SK-N-SH (cell line): Measurements from ENCODE around the gene TRIM6. TPM values are rescaled to one million over a fixed set of nuclear protein-coding genes. Genes with fewer than 3 reads are reported as not detected.

ENCODE experiments used
- CTCF ChIA-PET: fragments of 300-600, 350-600 bp; formaldehyde crosslinking; extraction: SDS; loops from one replicate; lab custom pipeline; 2021; lab: Yijun Ruan, JAX
- POLR2A ChIA-PET: fragments of 350-600 bp; sonication (Branson Sonifier 250); formaldehyde crosslinking; extraction: SDS; loops from one replicate; lab custom pipeline; 2020; ENCODE audit warnings: antibody characterized with exemption, inconsistent platforms; lab: Yijun Ruan, JAX
- DNase-seq: peaks from one replicate; pipeline ENCODE4 v3.0.0; 2012
- H2AFZ ChIP-seq: fragments of 200-600 bp; sonication (generic); 2 replicates; pipeline ENCODE4 v1.8.1; 2016; ENCODE audit warnings: antibody characterized with exemption, mild to moderate bottlenecking, low read depth
- H3F3A ChIP-seq: fragments of 200-600 bp; sonication (generic); replicated peaks from 2 replicates; pipeline ENCODE3; 2016; ENCODE audit warnings: antibody characterized with exemption, mild to moderate bottlenecking; ENCODE audit not compliant: insufficient read depth
- H3K27ac ChIP-seq, 2 experiments: fragments of 200-500 bp in 1 of 2; fragments of 200-600 bp in 1 of 2; sonication (Bioruptor generic) in 1 of 2; sonication (generic), shearing (Covaris generic) in 1 of 2; 2 replicates each; pipeline versions ENCODE4 v1.5.1 to v1.6.1; 2014 to 2016; ENCODE audit warnings: low read depth in 2 of 2, inconsistent platforms in 1 of 2, low read length in 1 of 2, mild to moderate bottlenecking in 1 of 2, mixed read lengths in 1 of 2
- H3K27me3 ChIP-seq: fragments of 200-600 bp; sonication (generic), shearing (Covaris generic); 2 replicates; pipeline ENCODE4 v1.6.1; 2016; ENCODE audit warnings: mixed run types; ENCODE audit not compliant: insufficient read depth
- H3K36me3 ChIP-seq, 2 experiments: fragments of 200-500 bp in 1 of 2; fragments of 200-600 bp in 1 of 2; sonication (Bioruptor generic) in 1 of 2; sonication (generic) in 1 of 2; replicated peaks in 1 of 2; 2 replicates each; pipeline versions ENCODE3 to v1.5.1; 2014 to 2016; ENCODE audit warnings: low read length in 1 of 2, mild to moderate bottlenecking in 1 of 2; ENCODE audit not compliant: insufficient read depth in 2 of 2, control insufficient read depth in 1 of 2
- H3K4me1 ChIP-seq, 2 experiments: fragments of 200-500 bp in 1 of 2; fragments of 200-600 bp in 1 of 2; sonication (Bioruptor generic) in 1 of 2; sonication (generic), shearing (Covaris generic) in 1 of 2; 2 replicates each; pipeline versions ENCODE4 v1.5.1 to v1.6.1; 2014 to 2016; ENCODE audit warnings: low read depth in 1 of 2, low read length in 1 of 2, mixed run types in 1 of 2; ENCODE audit not compliant: insufficient read depth in 2 of 2, control insufficient read depth in 1 of 2
- H3K4me2 ChIP-seq: fragments of 200-600 bp; sonication (generic), shearing (Covaris generic); 2 replicates; pipeline ENCODE4 v1.6.1; 2017; ENCODE audit warnings: mixed run types
- H3K4me3 ChIP-seq, 2 experiments: fragments of 200-500 bp in 1 of 2; fragments of 200-600 bp in 1 of 2; sonication (Bioruptor generic) in 1 of 2; sonication (generic), shearing (Covaris generic) in 1 of 2; 2 replicates each; pipeline versions ENCODE4 v1.5.1 to v1.8.1; 2014 to 2016; ENCODE audit warnings: low read depth in 2 of 2, inconsistent platforms in 1 of 2, low read length in 1 of 2, mild to moderate bottlenecking in 1 of 2, mixed read lengths in 1 of 2, moderate library complexity in 1 of 2
- H3K79me2 ChIP-seq: fragments of 200-600 bp; sonication (generic); 2 replicates; pipeline ENCODE4 v1.8.1; 2017; ENCODE audit warnings: mild to moderate bottlenecking; ENCODE audit not compliant: insufficient read depth
- H3K9ac ChIP-seq: fragments of 200-600 bp; sonication (generic); 2 replicates; pipeline ENCODE4 v1.6.1; 2017; ENCODE audit warnings: mixed run types
- H3K9me2 ChIP-seq: fragments of 200-600 bp; sonication (generic); 2 replicates; pipeline ENCODE4 v1.6.1; 2017; ENCODE audit warnings: mixed run types
- H3K9me3 ChIP-seq: fragments of 200-600 bp; sonication (generic); 2 replicates; pipeline ENCODE4 v1.6.1; 2017; ENCODE audit warnings: mixed run types, mild to moderate bottlenecking, moderate library complexity
- H4K20me1 ChIP-seq: fragments of 200-600 bp; sonication (generic); 2 replicates; pipeline ENCODE4 v1.6.1; 2017; ENCODE audit warnings: mild to moderate bottlenecking, mixed run types; ENCODE audit not compliant: insufficient read depth
- ELF1 ChIP-seq: IDR thresholded peaks from 2 replicates; pipeline ENCODE4 v1.4.0; 2012
- EZH2phosphoT487 ChIP-seq: fragments of 200-600 bp; sonication (generic); IDR thresholded peaks from 2 replicates; pipeline ENCODE4 v1.6.1; 2017; ENCODE audit warnings: low read depth, mixed run types, mild to moderate bottlenecking, antibody characterized with exemption, moderate library complexity, borderline replicate concordance
- FOXJ3 ChIP-seq: sonication (generic); formaldehyde crosslinking; IDR thresholded peaks from 2 replicates; pipeline ENCODE4 v1.5.1; 2020; ENCODE audit warnings: mild to moderate bottlenecking, missing genetic modification reagents
- GABPA ChIP-seq: IDR thresholded peaks from 2 replicates; pipeline ENCODE4 v1.4.0; 2012; ENCODE audit warnings: low read depth, mild to moderate bottlenecking
- GATA2 ChIP-seq: sonication (generic); formaldehyde crosslinking; IDR thresholded peaks from 2 replicates; pipeline ENCODE4 v1.5.0; 2020; ENCODE audit warnings: mild to moderate bottlenecking, missing genetic modification reagents
- MXI1 ChIP-seq: IDR thresholded peaks from 2 replicates; pipeline ENCODE4 v1.6.1; 2012; ENCODE audit warnings: mild to moderate bottlenecking, low read depth, low read length, improper control_type of control experiment
- NRF1 ChIP-seq: IDR thresholded peaks from 2 replicates; pipeline ENCODE4 v1.6.1; 2012; ENCODE audit warnings: low read depth, mild to moderate bottlenecking, low read length
- RAD21 ChIP-seq: IDR thresholded peaks from 2 replicates; pipeline ENCODE4 v1.6.1; 2012; ENCODE audit warnings: mild to moderate bottlenecking, low read length
- RCOR1 ChIP-seq: fragments of 150-350 bp; IDR thresholded peaks from 2 replicates; pipeline ENCODE4 v1.6.1; 2017; ENCODE audit warnings: antibody characterized with exemption, low read length
- REST ChIP-seq: IDR thresholded peaks from 2 replicates; pipeline ENCODE4 v1.6.1; 2012; ENCODE audit warnings: mild to moderate bottlenecking, low read depth, low read length, moderate library complexity
- RFX5 ChIP-seq: IDR thresholded peaks from 2 replicates; pipeline ENCODE4 v1.6.1; 2012; ENCODE audit warnings: mild to moderate bottlenecking, improper control_type of control experiment, low read length
- TAF1 ChIP-seq: IDR thresholded peaks from 2 replicates; pipeline ENCODE4 v1.6.1; 2012; ENCODE audit warnings: low read depth, mild to moderate bottlenecking, low read length, moderate library complexity, borderline replicate concordance
- TCF12 ChIP-seq: IDR thresholded peaks from 2 replicates; pipeline ENCODE4 v1.4.0; 2012
- WGBS: methylation state at CpG from one replicate; pipeline ENCODE4 v1.1.6; 2017; ENCODE audit warnings: low lambda C conversion rate; 5-methylcytosine and 5-hydroxymethylcytosine counted together
- polyA plus RNA-seq, 3 experiments: library from polyadenylated mRNA; depleted of rRNA; stranded (reverse); fragments of >200 nt; gene quantifications; 2 replicates each; pipeline ENCODE4 v1.2.3, GENCODE V29; 2012
- TF ChIP-seq, protein P1 (sequence below): IDR thresholded peaks from 2 replicates; pipeline ENCODE4 v1.4.0; 2012; ENCODE audit warnings: low read depth, borderline replicate concordance
- TF ChIP-seq, protein P2 (sequence below): IDR thresholded peaks from 2 replicates; pipeline ENCODE4; 2012
- TF ChIP-seq, protein P3 (sequence below): IDR thresholded peaks from 2 replicates; pipeline ENCODE4 v1.4.0; 2012; ENCODE audit warnings: low read depth, borderline replicate concordance

TRIM6 gene
- polyA plus RNA-seq, 1 of the 3 experiments (the other 2 are of a cell fraction), result 0.46 TPM

- Histone ChIP-seq H4K20me1 (no peaks in the 10 kb centered on the region), H3K79me2 (no peaks in the 10 kb centered on the region), H3K4me2 (no peak overlapping the region), H3F3A (peaks cover 7% of the 10 kb centered on the region), H3K4me3 (no peak overlapping the region), H3K4me1 (no peaks in the 10 kb centered on the region), H3K9ac (no peak overlapping the region), H3K36me3 (no peaks in the 10 kb centered on the region), H3K27me3 (no peaks in the 10 kb centered on the region; the same call in 1 of the 2 replicates), H3K27ac (no peak overlapping the region), H2AFZ (no peak overlapping the region), H3K9me3 (no peaks in the 10 kb centered on the region), H3K9me2 (no peaks in the 10 kb centered on the region)
- 11% methylated on average over 5 of the region's 5 CpGs for WGBS
- ChIA-PET CTCF (no interaction called here), POLR2A (no interaction called here)
- DNase-seq, result no peak
- TF ChIP-seq, protein P1, sequence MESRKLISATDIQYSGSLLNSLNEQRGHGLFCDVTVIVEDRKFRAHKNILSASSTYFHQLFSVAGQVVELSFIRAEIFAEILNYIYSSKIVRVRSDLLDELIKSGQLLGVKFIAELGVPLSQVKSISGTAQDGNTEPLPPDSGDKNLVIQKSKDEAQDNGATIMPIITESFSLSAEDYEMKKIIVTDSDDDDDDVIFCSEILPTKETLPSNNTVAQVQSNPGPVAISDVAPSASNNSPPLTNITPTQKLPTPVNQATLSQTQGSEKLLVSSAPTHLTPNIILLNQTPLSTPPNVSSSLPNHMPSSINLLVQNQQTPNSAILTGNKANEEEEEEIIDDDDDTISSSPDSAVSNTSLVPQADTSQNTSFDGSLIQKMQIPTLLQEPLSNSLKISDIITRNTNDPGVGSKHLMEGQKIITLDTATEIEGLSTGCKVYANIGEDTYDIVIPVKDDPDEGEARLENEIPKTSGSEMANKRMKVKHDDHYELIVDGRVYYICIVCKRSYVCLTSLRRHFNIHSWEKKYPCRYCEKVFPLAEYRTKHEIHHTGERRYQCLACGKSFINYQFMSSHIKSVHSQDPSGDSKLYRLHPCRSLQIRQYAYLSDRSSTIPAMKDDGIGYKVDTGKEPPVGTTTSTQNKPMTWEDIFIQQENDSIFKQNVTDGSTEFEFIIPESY, result no peak
- TF ChIP-seq ELF1, result no peak
Observed at GRCh38 chr11:5626196-5626595, 29.8 kb downstream of the TRIM6 start.

GRCh38 chr11:5631417-5631816, 35.0 kb downstream of the TRIM6 start:
- no peaks in the 10 kb centered on the region for H3K79me2 ChIP-seq
- no peaks in the 10 kb centered on the region for H3K9me3 ChIP-seq
- no peak for DNase-seq
- H3F3A ChIP-seq, result no peaks in the 10 kb centered on the region
- no peaks in the 10 kb centered on the region for H3K27me3 ChIP-seq
- no peak overlapping the region for H3K27ac ChIP-seq
- H2AFZ ChIP-seq, result no peak overlapping the region
- H3K36me3 ChIP-seq, result no peaks in the 10 kb centered on the region
- TF ChIP-seq, protein P2, sequence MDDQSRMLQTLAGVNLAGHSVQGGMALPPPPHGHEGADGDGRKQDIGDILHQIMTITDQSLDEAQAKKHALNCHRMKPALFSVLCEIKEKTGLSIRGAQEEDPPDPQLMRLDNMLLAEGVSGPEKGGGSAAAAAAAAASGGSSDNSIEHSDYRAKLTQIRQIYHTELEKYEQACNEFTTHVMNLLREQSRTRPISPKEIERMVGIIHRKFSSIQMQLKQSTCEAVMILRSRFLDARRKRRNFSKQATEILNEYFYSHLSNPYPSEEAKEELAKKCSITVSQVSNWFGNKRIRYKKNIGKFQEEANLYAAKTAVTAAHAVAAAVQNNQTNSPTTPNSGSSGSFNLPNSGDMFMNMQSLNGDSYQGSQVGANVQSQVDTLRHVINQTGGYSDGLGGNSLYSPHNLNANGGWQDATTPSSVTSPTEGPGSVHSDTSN, result no peak
- TF ChIP-seq, protein P3, sequence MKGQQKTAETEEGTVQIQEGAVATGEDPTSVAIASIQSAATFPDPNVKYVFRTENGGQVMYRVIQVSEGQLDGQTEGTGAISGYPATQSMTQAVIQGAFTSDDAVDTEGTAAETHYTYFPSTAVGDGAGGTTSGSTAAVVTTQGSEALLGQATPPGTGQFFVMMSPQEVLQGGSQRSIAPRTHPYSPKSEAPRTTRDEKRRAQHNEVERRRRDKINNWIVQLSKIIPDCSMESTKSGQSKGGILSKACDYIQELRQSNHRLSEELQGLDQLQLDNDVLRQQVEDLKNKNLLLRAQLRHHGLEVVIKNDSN, result no peak
- TF ChIP-seq RCOR1 (no peak), MXI1 (no peak), GABPA (no peak), NRF1 (no peak), FOXJ3 (CRISPR knock-in tag) (no peak), TAF1 (no peak), GATA2 (CRISPR knock-in tag) (no peak), REST (no peak), EZH2phosphoT487 (no peak), RAD21 (no peak), RFX5 (no peak), TCF12 (no peak)
- TF ChIP-seq, protein P1, result no peak
- H3K9me2 ChIP-seq, result no peaks in the 10 kb centered on the region
- H3K4me3 ChIP-seq, result no peak overlapping the region
- no peaks in the 10 kb centered on the region for H4K20me1 ChIP-seq
- CTCF ChIA-PET, result no interaction called here
- POLR2A ChIA-PET, result no interaction called here
- no peak overlapping the region for H3K4me2 ChIP-seq
- 22% methylated on average over 2 of the region's 2 CpGs for WGBS
- H3K9ac ChIP-seq, result no peak overlapping the region
- H3K4me1 ChIP-seq, result no peaks in the 10 kb centered on the region
